Dendritic cell treated with granulocyte-macrophage colony-stimulating factor and Interleukin-4, amounts not matched to agents 40 ng/mL and 50 ng/mL, for 4 days (primary cell): Measurements from ENCODE around the gene CCNQ.

Experiments
- H3K27ac Mint-ChIP-seq: one replicate; pipeline ENCODE4 v1.8.0; 2022; ENCODE audit warnings: mild to moderate bottlenecking, mixed read lengths
- H3K27me3 Mint-ChIP-seq: one replicate; pipeline ENCODE4 v1.8.0; 2022; ENCODE audit warnings: mild to moderate bottlenecking, mixed read lengths
- H3K36me3 Mint-ChIP-seq: one replicate; pipeline ENCODE4 v1.8.0; 2022; ENCODE audit warnings: low read depth, mixed read lengths
- H3K4me1 Mint-ChIP-seq: one replicate; pipeline ENCODE4 v1.8.0; 2022; ENCODE audit warnings: low read depth, mixed read lengths
- H3K4me3 Mint-ChIP-seq: one replicate; pipeline ENCODE4 v1.8.0; 2022; ENCODE audit warnings: mild to moderate bottlenecking, moderate library complexity, mixed read lengths
- H3K9me3 Mint-ChIP-seq: one replicate; pipeline ENCODE4 v1.8.0; 2022; ENCODE audit warnings: mixed read lengths
- intact Hi-C: fragments of 100-400 bp; cut with micrococcal nuclease; formaldehyde crosslinking; loops from one replicate; pipeline ENCODE4 v1.15.0; 2022

The CCNQ gene

GRCh38 chrX:153598541-153599191, at the start of gene CCNQ:
CCNQ (minus strand) TSS chrX:153599139; CDS start chrX:153599073, 66 bp downstream.
- Mint-ChIP-seq H3K27me3 (no peaks in the 10 kb centered on the region), H3K4me1 (peaks cover 48% of the 10 kb centered on the region), H3K27ac (peak within 1 kb of the TSS; percentile 72), H3K36me3 (peaks cover 26% of the 10 kb centered on the region), H3K4me3 (peak within 1 kb of the TSS; percentile 80), H3K9me3 (no peaks in the 10 kb centered on the region)
- intact Hi-C loops = no loop called here

- peaks cover 63% of the 10 kb centered on the region for H3K27me3 Mint-ChIP-seq
- H3K36me3 Mint-ChIP-seq = no peaks in the 10 kb centered on the region
- no peak overlapping the region for H3K27ac Mint-ChIP-seq
- H3K4me1 Mint-ChIP-seq = peaks cover 7% of the 10 kb centered on the region
- no peaks in the 10 kb centered on the region for H3K9me3 Mint-ChIP-seq
- intact Hi-C loops = loop anchor here (5.0 kb wide), 1 partner anchor 95 kb away; no protein-coding TSS in a partner anchor
- peak overlapping the region; percentile 44 for H3K4me3 Mint-ChIP-seq
Measured at GRCh38 chrX:153647461-153648357, 48.8 kb upstream of the CCNQ start.

- Mint-ChIP-seq H3K27ac (no peak within 1 kb of the TSS), H3K9me3 (no peaks in the 10 kb centered on the region), H3K4me1 (peaks cover 7% of the 10 kb centered on the region), H3K27me3 (peaks cover 62% of the 10 kb centered on the region), H3K4me3 (peak within 1 kb of the TSS; percentile 44), H3K36me3 (no peaks in the 10 kb centered on the region)
- intact Hi-C loops = loop anchor here (5.0 kb wide), 1 partner anchor 94 kb away; no protein-coding TSS in a partner anchor
Measured at GRCh38 chrX:153646620-153647373, 47.9 kb upstream of the CCNQ start, which contains the start of gene DUSP9. DUSP9 (plus strand) TSS chrX:153647203; CDS start chrX:153647954, 751 bp downstream.

GRCh38 chrX:153645921-153646488, 47.1 kb upstream of the CCNQ start:
- H3K27ac Mint-ChIP-seq = no peak overlapping the region
- H3K27me3 Mint-ChIP-seq = peaks cover 70% of the 10 kb centered on the region
- no peak overlapping the region for H3K4me3 Mint-ChIP-seq
- H3K9me3 Mint-ChIP-seq = no peaks in the 10 kb centered on the region
- H3K4me1 Mint-ChIP-seq = peaks cover 13% of the 10 kb centered on the region
- no peaks in the 10 kb centered on the region for H3K36me3 Mint-ChIP-seq
- intact Hi-C loops = loop anchor here (5.0 kb wide), 1 partner anchor 94 kb away; no protein-coding TSS in a partner anchor

- Mint-ChIP-seq H3K36me3 (no peaks in the 10 kb centered on the region), H3K4me1 (peaks cover 13% of the 10 kb centered on the region), H3K27ac (no peak overlapping the region), H3K27me3 (peaks cover 78% of the 10 kb centered on the region), H3K4me3 (no peak overlapping the region), H3K9me3 (no peaks in the 10 kb centered on the region)
- intact Hi-C loops = loop anchor here (5.0 kb wide), 1 partner anchor 93 kb away; no protein-coding TSS in a partner anchor
Measured at GRCh38 chrX:153645151-153645550, 46.2 kb upstream of the CCNQ start.

GRCh38 chrX:153644356-153645125, 45.6 kb upstream of the CCNQ start:
- H3K9me3 Mint-ChIP-seq = no peaks in the 10 kb centered on the region
- peaks cover 13% of the 10 kb centered on the region for H3K4me1 Mint-ChIP-seq
- intact Hi-C loops = loop anchor here (5.0 kb wide), 1 partner anchor 92 kb away; no protein-coding TSS in a partner anchor
- no peak overlapping the region for H3K4me3 Mint-ChIP-seq
- H3K27ac Mint-ChIP-seq = no peak overlapping the region
- H3K36me3 Mint-ChIP-seq = no peaks in the 10 kb centered on the region
- H3K27me3 Mint-ChIP-seq = peaks cover 81% of the 10 kb centered on the region

GRCh38 chrX:153643431-153644351, 44.8 kb upstream of the CCNQ start:
- H3K27me3 Mint-ChIP-seq = peaks cover 83% of the 10 kb centered on the region
- intact Hi-C loops = no loop called here
- no peaks in the 10 kb centered on the region for H3K9me3 Mint-ChIP-seq
- no peaks in the 10 kb centered on the region for H3K36me3 Mint-ChIP-seq
- H3K27ac Mint-ChIP-seq = no peak overlapping the region
- H3K4me1 Mint-ChIP-seq = peaks cover 13% of the 10 kb centered on the region
- H3K4me3 Mint-ChIP-seq = peak overlapping the region; percentile 42

- Mint-ChIP-seq H3K27me3 (peaks cover 77% of the 10 kb centered on the region), H3K4me3 (peak overlapping the region; percentile 37), H3K9me3 (no peaks in the 10 kb centered on the region), H3K27ac (no peak overlapping the region), H3K4me1 (peaks cover 13% of the 10 kb centered on the region), H3K36me3 (no peaks in the 10 kb centered on the region)
- intact Hi-C loops = no loop called here
Measured at GRCh38 chrX:153642655-153643430, 43.9 kb upstream of the CCNQ start.

- no peak overlapping the region for H3K27ac Mint-ChIP-seq
- H3K27me3 Mint-ChIP-seq = peaks cover 74% of the 10 kb centered on the region
- no peak overlapping the region for H3K4me3 Mint-ChIP-seq
- H3K4me1 Mint-ChIP-seq = peaks cover 13% of the 10 kb centered on the region
- no peaks in the 10 kb centered on the region for H3K9me3 Mint-ChIP-seq
- intact Hi-C loops = no loop called here
- no peaks in the 10 kb centered on the region for H3K36me3 Mint-ChIP-seq
Measured at GRCh38 chrX:153642051-153642654, 43.2 kb upstream of the CCNQ start.

GRCh38 chrX:153641627-153642026, 42.7 kb upstream of the CCNQ start:
- Mint-ChIP-seq H3K36me3 (no peaks in the 10 kb centered on the region), H3K4me3 (no peak overlapping the region), H3K9me3 (no peaks in the 10 kb centered on the region), H3K27me3 (peaks cover 77% of the 10 kb centered on the region), H3K4me1 (peaks cover 13% of the 10 kb centered on the region), H3K27ac (no peak overlapping the region)
- intact Hi-C loops = no loop called here
